M059J (cell line): Measurements from ENCODE around the gene CBLB. TPM values are rescaled to one million over a fixed set of nuclear protein-coding genes. Genes with fewer than 3 reads are reported as not detected.

Experiments used
- DNase-seq: peaks from one replicate; pipeline ENCODE4 v3.0.0-alpha.2; 2012; ENCODE audit warnings: low read depth
- total RNA-seq: library from RNA; depleted of rRNA; stranded (reverse); fragments of >200 nt; shearing (Covaris generic); gene quantifications from 2 replicates; pipeline ENCODE4 v1.2.3, GENCODE V29; 2014

The CBLB gene
- total RNA-seq, 1 experiment from 2014 or later: 11.4 TPM

DNA sequence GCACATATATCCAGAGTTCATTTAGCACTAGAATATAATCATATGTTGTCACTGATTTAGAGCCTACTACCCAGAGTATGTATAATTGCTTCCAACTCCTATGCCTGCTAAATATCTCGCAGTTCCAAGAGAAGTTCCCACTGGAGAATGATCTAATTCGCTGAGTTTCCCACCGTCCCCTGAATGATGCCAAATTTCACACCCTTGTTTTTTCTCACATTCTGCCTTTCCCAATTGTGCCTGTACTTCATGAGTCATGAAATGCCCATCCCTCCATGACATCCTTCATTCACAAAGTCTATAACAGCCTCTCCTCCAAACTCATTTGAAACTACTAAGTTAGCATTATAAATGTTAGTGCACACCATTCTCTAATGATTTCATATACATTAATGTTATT is 177.2 kb downstream of the CBLB start:
- DNase-seq: no peak

GRCh38 chr3:105691053-105691452 is 177.8 kb downstream of the CBLB start:
- no peak for DNase-seq

GRCh38 chr3:105688821-105689220 is 180.0 kb downstream of the CBLB start:
- no peak for DNase-seq

- peak; percentile 29 for DNase-seq
These were observed 182.4 kb downstream of the CBLB start for GRCh38 chr3:105686278-105686897.

DNA sequence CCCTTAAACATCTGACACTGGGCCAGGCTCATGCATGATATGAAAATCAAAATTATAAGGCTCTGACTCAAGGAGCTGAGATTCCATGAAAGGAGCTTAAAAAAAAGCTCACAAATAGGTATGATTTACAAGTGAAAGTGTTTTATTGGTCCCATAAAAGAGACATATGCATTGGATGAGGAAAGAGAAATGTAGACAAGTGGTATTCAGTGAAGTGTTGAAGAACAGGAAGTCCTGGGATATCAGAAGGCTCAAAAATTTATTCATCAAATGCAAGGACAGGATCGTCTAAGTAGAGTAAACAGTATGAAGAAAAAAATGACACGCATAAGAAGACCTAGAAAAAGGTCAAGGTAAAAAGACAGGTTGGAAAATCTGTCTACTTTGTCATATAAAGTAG is 188.9 kb downstream of the CBLB start:
- no peak for DNase-seq

DNA sequence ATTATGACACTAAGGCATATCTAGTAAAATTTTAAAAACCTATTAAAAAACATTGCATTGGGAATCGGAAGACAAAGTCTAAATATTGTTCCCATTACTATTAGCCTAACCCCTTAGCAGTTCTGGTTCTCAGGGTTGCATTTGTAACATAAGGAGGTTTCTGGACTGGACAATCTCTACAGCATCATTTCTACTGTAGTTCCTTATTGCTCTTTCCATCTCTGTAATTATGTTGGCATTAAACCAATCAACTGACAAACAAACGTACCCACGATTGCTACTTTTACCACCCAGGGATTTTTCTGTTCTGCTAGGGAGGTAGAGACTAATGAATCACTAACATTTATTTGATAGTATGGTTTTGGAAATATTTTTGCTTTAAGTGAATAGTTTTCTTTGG is 190.8 kb downstream of the CBLB start:
- peak; percentile 40 for DNase-seq

DNA sequence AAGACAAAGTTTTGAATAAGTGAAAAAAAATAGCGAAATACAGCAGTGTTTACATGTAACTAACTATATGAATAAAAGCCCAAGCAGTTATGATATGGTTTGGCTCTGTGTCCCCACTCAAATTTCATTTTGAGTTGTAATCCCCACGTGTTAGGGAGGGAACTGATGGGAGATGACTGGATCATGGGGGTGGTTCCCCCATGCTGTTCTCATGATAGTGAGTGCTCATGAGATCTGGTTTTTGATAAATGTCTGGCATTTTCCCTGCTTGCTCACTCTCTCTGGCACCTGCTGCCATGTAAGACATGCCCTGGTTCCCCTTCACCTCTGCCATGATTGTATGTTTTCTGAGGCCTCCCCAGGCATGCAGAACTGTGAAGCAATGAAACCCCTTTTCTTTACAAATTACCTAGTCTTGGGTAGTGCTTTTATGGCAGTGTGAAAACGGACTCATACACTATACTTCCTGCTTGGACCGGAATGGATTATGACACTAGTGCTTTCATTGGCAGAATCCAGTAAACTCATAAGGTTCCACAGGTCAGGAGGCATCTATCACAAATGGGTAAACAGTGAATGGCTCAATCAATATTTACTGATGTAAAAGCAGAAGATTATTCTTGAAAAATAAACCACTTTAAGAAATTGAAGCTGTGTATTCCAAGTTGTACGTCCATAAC is 192.1 kb downstream of the CBLB start:
- no peak for DNase-seq

DNA sequence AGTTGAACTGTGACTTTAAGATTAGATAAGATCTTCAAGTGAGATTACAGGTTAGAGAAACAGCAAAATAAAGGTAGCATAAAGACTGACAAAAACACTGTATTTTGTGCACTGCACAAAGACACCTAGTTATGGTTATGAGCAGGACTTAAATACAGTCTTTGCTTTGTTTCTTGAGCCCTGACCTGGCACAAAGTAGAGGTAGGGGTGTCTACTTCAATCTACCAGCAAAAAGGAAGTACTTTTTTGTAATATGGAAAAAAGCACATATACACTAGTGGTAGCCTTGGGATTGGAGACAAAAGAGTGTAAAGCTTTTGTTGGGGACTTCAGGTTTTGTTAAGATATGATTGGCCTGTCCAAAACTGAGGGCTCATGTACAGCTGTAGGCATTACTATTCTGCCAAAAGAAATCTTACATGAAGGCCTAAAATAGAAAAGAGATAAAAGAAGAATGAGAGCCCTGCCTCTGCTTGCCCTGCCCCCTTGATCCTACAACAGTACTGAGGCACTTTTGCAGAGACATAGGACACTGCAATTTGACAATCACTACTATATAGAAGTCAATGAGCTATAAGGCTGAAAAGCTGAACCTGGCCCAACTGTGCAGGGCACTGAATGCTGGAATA is 194.3 kb downstream of the CBLB start:
- DNase-seq: no peak

DNA sequence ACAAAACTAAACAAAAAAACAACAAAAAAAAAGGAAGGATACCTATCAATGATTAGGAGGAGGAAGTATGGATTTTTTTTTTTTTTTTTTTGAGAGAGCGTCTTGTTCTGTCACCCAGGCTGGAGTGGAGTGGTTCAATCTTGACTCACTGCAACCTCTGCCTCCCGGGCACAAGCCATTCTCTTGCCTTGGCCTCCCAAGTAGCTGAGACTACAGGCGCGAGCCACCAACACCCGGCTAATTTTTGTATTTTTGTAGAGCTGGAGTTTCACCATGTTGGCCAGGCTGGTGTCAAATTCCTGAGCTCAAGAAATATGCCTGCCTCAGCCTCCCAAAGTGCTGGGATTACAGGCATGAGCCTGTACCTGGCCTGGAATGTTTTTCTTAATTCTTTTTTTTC is 195.8 kb downstream of the CBLB start:
- no peak for DNase-seq

- peak; percentile 19 for DNase-seq
These were observed 206.5 kb downstream of the CBLB start for GRCh38 chr3:105662306-105662705.

DNA sequence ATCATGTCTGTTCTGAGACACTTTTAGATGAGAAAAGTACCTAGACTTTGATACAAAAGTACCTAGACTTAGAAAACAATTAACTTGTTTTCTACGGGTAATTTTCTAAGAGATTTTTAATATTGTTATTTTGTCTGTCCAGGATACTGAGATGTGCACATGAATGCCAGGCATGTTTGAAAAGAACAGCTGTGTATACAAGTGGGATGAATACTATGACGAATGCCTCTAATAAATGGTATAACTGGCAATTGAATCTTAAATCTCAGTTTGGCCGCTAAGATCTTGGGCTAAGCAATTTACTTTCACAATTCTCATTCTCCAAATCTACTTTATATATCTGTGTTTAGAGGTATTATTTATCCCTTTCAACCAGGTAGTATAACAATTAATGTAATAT is 207.4 kb downstream of the CBLB start:
- DNase-seq: no peak

GRCh38 chr3:105656651-105657504 is 211.9 kb downstream of the CBLB start:
- no peak for DNase-seq

- DNase-seq: no peak
These were observed 214.9 kb downstream of the CBLB start for GRCh38 chr3:105653868-105654267.

DNA sequence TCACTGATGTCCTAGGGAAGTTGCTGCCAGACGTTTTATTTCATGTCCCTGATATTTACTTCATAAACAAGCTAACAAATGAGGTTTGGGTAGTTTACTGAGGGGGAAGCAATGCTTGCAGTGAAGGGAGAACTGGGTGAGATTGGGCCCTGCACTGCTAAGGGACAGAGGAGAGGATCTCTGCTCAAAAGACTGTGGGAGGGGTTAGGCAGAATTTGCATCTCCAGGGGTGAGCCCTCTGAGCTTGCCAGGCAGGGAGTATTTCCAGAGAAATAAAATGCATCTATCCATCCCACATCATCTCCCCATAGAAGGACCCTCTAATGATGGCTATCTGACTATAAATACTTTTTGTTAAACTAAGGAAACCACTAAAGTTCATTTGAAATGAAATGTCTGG is 215.6 kb downstream of the CBLB start:
- no peak for DNase-seq

GRCh38 chr3:105649480-105649879 is 219.3 kb downstream of the CBLB start:
- DNase-seq: no peak

- DNase-seq: peak; percentile 94
These were observed 221.8 kb downstream of the CBLB start for GRCh38 chr3:105647047-105647446.

DNA sequence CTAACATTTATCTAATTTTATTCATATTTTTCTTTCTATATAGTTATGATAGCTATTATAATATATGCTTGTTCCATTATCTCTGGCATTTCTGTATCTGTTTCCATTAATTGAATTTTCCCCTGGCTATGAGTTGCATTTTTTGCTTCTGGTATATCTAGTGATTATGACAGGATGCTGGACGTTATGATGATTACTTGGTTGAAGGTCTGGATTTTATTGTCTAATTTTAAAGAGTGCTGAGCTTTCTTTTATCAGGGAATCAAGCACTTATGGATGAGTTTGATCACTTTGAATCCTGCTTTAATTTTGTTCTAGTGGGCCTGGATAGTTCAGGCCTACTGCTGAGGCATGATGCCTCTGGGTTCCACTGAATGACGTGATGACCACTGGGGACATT is 229.7 kb downstream of the CBLB start:
- no peak for DNase-seq

DNA sequence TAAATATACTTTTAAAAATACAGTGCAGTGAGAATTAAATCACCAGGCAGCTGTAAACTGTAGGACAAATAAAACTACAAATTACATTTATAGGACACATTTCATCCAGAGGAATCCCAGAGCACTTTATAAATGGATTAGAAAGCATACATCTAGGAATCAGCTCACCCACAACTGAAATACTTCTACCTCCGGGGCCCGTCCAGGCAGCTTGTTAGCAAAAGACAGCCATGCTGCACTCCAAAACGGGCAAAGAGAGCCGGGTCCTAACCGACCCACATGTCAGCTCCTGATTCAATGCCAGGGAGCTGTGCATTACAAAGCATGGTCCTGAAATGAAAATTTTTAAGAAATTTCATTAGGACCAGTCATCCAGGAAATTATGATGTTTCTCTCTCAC is 234.1 kb downstream of the CBLB start:
- no peak for DNase-seq

- DNase-seq: no peak
These were observed 239.1 kb downstream of the CBLB start for GRCh38 chr3:105629718-105630117.

DNA sequence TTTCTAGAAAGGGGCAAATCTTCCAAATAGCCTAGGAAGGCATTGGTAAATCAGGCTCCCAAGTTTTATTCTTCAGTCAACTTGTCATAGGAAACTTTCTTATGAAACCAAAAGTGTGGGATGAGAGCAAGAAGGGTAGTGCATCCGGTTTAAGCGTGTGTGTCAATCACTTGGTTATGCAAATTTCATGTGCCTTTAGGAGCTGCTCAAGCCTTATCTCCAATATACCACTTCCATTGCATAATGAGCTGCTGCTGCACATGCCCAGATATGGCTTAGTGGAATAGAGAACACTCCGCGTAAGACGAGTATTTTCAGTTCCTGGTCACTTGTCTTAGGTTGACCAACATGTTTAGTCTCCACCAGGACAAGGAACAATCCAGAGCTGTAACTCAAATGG is 242.1 kb downstream of the CBLB start:
- no peak for DNase-seq

- DNase-seq: no peak
These were observed 246.6 kb downstream of the CBLB start for GRCh38 chr3:105622169-105622568.

DNA sequence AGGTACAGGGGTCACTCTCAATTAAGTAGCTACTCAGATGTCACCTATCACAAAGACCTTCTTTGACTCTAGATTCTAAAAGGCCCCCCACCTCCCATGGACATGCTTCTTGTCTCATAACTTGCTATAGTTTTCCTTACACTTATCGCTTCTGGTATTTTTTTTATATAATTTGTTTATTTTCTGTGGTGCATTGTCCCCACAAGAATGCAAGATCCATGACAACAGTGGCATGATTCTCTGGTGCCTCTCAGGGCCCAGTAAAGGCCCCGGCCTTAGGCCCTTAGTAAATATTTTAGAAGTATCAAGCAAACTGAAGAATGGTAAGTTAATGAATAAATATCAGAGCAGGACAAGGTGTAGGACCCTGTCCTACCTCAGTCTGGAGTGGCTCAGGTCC is 248.6 kb downstream of the CBLB start:
- peak; percentile 68 for DNase-seq
